Esophagus (tissue), 2 donors: ENCODE measurements around the gene PRKD1. TPM values are rescaled to one million over a fixed set of nuclear protein-coding genes. Genes with fewer than 3 reads are reported as not detected.

Experiments
- H3K27ac ChIP-seq, 2 donors: one replicate each; pipeline ENCODE4 v1.5.1; 2013; ENCODE audit warnings: low read depth in 2 of 2, mild to moderate bottlenecking in 2 of 2, inconsistent platforms in 1 of 2, low read length in 1 of 2, moderate library complexity in 1 of 2
- H3K27me3 ChIP-seq, 2 donors: one replicate each; pipeline ENCODE4 v1.6.1; 2013; ENCODE audit warnings: low read length in 2 of 2, control low read depth in 1 of 2, mild to moderate bottlenecking in 1 of 2; ENCODE audit not compliant: insufficient read depth in 2 of 2, control insufficient read depth in 1 of 2
- H3K36me3 ChIP-seq, 2 donors: one replicate each; pipeline ENCODE4 v1.6.1; 2013; ENCODE audit warnings: low read length in 1 of 2; ENCODE audit not compliant: control insufficient read depth in 2 of 2, insufficient read depth in 2 of 2
- H3K4me1 ChIP-seq, 2 donors: one replicate each; pipeline ENCODE4 v1.6.1; 2013; ENCODE audit warnings: low read length in 1 of 2; ENCODE audit not compliant: control insufficient read depth in 2 of 2, insufficient read depth in 2 of 2
- H3K4me3 ChIP-seq, 2 donors: one replicate each; pipeline ENCODE4 v1.5.1; 2013; ENCODE audit warnings: low read length in 2 of 2, mild to moderate bottlenecking in 2 of 2, low read depth in 1 of 2, moderate library complexity in 1 of 2
- H3K9me3 ChIP-seq, 2 donors: one replicate each; pipeline ENCODE4 v1.6.1; 2013; ENCODE audit warnings: mild to moderate bottlenecking in 2 of 2, low read depth in 1 of 2, low read length in 1 of 2, moderate library complexity in 1 of 2; ENCODE audit not compliant: control insufficient read depth in 2 of 2, insufficient read depth in 1 of 2
- WGBS, 2 donors: extraction: QIAGEN DNeasy Blood & Tissue Kit; methylation state at CpG; one replicate each; pipeline ENCODE4 v1.1.7; 2013; 5-methylcytosine and 5-hydroxymethylcytosine counted together
- polyA plus RNA-seq, 2 donors: library from polyadenylated mRNA; stranded (reverse); fragments of 200-250 nt; gene quantifications; one replicate each; pipeline ENCODE4 v1.2.3, GENCODE V29; 2013
- donor health status: healthy with polysubstance abuse.
- donor health status: Bipolar disorder and iron deficiency.

The PRKD1 gene
- polyA plus RNA-seq, 2 donors = 1.1 to 1.4 TPM

DNA sequence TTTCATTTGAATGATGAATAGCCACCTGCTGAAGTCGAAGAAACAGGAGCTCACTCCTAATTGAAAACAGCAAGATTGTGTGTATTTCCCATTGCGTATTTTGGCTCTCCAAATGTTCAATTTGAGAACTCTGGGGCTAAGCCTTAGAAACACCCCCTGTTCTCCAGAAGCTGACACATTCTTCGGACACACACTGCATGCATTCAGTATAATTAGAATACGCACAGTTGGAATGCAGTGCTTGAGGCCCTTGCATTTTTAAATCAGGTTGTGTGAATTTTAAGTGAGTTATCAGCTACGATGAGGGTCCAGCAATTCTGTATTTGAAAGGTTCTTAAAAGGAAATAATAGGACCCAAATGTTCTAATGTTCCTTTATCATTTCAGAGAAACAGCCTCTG is 103.8 kb downstream of the PRKD1 start:
- WGBS, 2 donors = 82 to 84% methylated on average over 5 of the region's 5 CpGs
- no peaks in the 10 kb centered on the region for H3K36me3 ChIP-seq
- H3K4me3 ChIP-seq = no peak overlapping the region
- no peaks in the 10 kb centered on the region for H3K4me1 ChIP-seq
- H3K9me3 ChIP-seq = no peaks in the 10 kb centered on the region
- no peaks in the 10 kb centered on the region for H3K27me3 ChIP-seq
- H3K27ac ChIP-seq = no peak overlapping the region

- H3K27me3 ChIP-seq = no peaks in the 10 kb centered on the region
- H3K9me3 ChIP-seq = no peaks in the 10 kb centered on the region
- no peak overlapping the region for H3K27ac ChIP-seq
- H3K36me3 ChIP-seq = no peaks in the 10 kb centered on the region
- H3K4me3 ChIP-seq = no peak overlapping the region
- H3K4me1 ChIP-seq = no peaks in the 10 kb centered on the region
Observed at GRCh38 chr14:29822430-29822709, 105.3 kb downstream of the PRKD1 start.

- no peaks in the 10 kb centered on the region for H3K4me1 ChIP-seq
- H3K36me3 ChIP-seq = no peaks in the 10 kb centered on the region
- H3K27me3 ChIP-seq = no peaks in the 10 kb centered on the region
- H3K4me3 ChIP-seq = no peak overlapping the region
- WGBS, 2 donors = 68 to 71% methylated on average over 5 of the region's 5 CpGs
- H3K27ac ChIP-seq = no peak overlapping the region
- no peaks in the 10 kb centered on the region for H3K9me3 ChIP-seq
Observed at GRCh38 chr14:29821661-29822429, 105.8 kb downstream of the PRKD1 start.

- no peak overlapping the region for H3K4me3 ChIP-seq
- H3K4me1 ChIP-seq = no peaks in the 10 kb centered on the region
- 70 to 75% methylated on average over 2 of the region's 2 CpGs for whole genome bisulfite sequencing, 2 donors
- no peaks in the 10 kb centered on the region for H3K36me3 ChIP-seq
- no peaks in the 10 kb centered on the region for H3K9me3 ChIP-seq
- no peaks in the 10 kb centered on the region for H3K27me3 ChIP-seq
- H3K27ac ChIP-seq = no peak overlapping the region
Observed at GRCh38 chr14:29821242-29821641, 106.4 kb downstream of the PRKD1 start.

DNA sequence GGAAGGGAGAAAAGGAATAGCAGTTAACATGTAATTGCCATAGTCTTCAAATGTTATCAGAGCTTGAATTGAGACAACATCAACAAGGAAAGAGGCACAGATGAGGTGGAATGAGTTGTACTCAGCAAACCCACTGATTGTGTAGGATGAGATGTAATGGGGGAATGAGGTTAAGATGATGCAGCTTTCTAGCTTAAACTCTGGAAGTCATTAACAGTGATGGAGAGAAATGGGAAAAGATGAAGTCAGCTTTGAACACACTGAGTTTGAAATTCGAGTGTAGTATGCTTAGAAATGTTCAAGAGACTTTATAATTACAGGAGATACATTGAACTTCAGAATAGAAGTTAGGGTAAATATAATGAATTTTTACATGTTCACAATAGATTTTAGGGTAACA is 106.9 kb downstream of the PRKD1 start:
- 77 to 78% methylated on average over 1 of the region's 1 CpG for WGBS, 2 donors
- H3K4me3 ChIP-seq = no peak overlapping the region
- no peaks in the 10 kb centered on the region for H3K36me3 ChIP-seq
- H3K9me3 ChIP-seq = no peaks in the 10 kb centered on the region
- no peaks in the 10 kb centered on the region for H3K27me3 ChIP-seq
- no peak overlapping the region for H3K27ac ChIP-seq
- H3K4me1 ChIP-seq = no peaks in the 10 kb centered on the region

DNA sequence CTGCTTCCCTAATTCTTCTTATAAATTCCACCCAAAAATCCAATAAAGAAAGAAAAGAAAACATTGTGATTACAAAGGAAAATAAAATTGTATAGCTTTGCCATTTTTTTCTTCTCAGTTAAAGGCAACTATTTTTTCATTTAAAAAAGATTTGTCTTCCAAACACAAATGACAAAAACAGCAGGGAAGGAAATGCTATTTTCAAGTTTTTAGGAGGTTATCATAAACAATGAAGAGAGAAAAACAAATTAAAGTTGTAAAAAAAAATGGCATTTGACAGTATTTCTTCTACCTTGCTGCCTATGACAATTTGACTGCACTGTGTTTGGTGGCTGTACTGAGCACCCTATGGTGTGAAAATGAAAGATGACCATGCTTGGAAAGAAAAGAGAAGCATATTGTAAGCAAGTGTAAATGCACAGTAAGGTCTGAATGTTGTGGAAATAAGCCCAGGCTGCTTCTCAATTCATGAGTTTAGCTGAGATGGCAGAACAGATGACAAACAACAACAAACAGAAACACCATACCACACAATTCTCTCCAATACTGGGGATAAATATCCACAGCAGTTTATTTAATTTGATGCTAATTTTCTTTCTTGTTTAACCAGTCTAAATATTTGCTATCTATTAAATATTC is 109.8 kb downstream of the PRKD1 start:
- Histone ChIP-seq H3K9me3 (no peaks in the 10 kb centered on the region), H3K27ac (no peak overlapping the region), H3K36me3 (no peaks in the 10 kb centered on the region), H3K4me1 (no peaks in the 10 kb centered on the region), H3K27me3 (no peaks in the 10 kb centered on the region), H3K4me3 (no peak overlapping the region)

- Histone ChIP-seq H3K4me3 (no peak overlapping the region), H3K27me3 (no peaks in the 10 kb centered on the region), H3K4me1 (no peaks in the 10 kb centered on the region), H3K36me3 (no peaks in the 10 kb centered on the region), H3K27ac (no peak overlapping the region), H3K9me3 (no peaks in the 10 kb centered on the region)
- 49 to 68% methylated on average over 4 of the region's 4 CpGs for WGBS, 2 donors
Observed at GRCh38 chr14:29815016-29815674, 112.5 kb downstream of the PRKD1 start.

DNA sequence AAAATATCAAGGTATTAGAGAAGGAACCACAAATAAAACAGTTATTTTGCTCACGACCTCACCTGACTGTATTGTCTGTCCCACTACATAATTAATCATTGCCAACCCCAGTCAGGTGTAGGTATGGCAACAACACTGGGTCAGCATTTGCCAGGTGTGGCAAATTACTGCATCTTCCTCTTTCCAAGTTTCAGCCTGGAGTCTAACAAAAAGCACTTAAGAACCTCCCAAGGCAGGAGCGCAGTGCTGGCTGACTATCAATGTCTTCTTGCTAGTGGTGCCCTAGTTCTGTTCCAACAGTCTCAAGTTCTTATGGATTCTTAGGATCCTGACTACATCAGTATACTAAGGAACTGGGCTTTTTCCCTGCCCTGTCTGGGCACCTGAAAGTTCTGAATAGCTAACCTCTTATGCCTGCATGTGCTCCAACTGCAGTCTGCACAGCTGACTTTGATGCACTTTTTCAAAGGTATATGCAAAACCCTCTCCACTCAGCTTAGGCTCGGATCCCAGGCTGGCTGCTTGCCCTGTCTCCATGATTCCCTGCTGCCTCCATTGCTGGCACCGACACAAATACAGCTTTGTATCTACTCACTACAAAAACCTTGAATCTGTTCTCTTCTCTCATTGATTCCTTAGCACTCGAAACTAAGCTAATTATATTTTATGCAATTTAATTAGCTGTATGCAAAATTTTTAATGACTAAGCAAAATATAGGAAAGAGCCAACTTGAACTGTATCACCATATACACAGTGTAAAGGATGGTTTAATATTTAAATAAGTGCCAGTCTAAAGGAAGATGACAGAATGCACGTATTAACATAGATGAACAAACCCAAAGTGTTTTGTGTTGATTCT is 113.3 kb downstream of the PRKD1 start:
- Histone ChIP-seq H3K4me1 (no peaks in the 10 kb centered on the region), H3K9me3 (no peaks in the 10 kb centered on the region), H3K36me3 (no peaks in the 10 kb centered on the region), H3K27me3 (no peaks in the 10 kb centered on the region), H3K27ac (no peak overlapping the region), H3K4me3 (no peak overlapping the region)
- WGBS, 2 donors = 43 to 45% methylated on average over 6 of the region's 6 CpGs

DNA sequence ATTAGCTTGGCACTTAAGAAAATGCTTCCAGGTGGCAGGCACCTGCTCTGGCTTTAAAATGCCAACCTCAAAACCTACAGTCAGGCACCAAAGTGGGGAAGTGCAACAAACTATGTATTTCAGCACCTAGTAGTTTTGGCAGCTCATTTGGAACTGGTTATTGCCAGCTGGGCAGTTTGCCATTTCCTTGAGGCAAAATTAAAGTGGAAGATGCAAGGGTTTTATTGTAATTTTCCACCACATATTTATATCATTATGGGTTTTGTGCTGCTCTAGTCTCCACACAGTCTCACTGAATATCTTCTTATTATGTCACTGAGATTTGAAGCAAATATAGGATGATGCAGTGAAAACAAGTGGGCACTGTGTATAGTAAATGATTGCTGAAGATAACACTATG is 117.0 kb downstream of the PRKD1 start:
- no peak overlapping the region for H3K27ac ChIP-seq
- H3K27me3 ChIP-seq = no peaks in the 10 kb centered on the region
- H3K9me3 ChIP-seq = no peaks in the 10 kb centered on the region

More for the DNA sequence above, 117.0 kb downstream of the PRKD1 start:
- Histone ChIP-seq H3K4me1 (no peaks in the 10 kb centered on the region), H3K4me3 (no peak overlapping the region), H3K36me3 (no peaks in the 10 kb centered on the region)
